ENCODE results near the gene INPP5A. TPM values are rescaled to one million over a fixed set of nuclear protein-coding genes. Genes with fewer than 3 reads are reported as not detected.

INPP5A gene
- total RNA-seq, 1 experiment from 2014 or later = 12.3 TPM

GRCh38 chr10:132829403-132829802 lies 291.8 kb downstream of the INPP5A start:
- H3K9me2 ChIP-seq (ENCODE audit: insufficient read depth) = no peaks in the 10 kb centered on the region
- H3K36me3 ChIP-seq (ENCODE audit: control insufficient read depth in 1 of 2, insufficient read depth in 2 of 2, low read length in 2 of 2) = no peaks in the 10 kb centered on the region
- H4K20me1 ChIP-seq (ENCODE audit: insufficient read depth) = no peaks in the 10 kb centered on the region
- peaks cover 13% of the 10 kb centered on the region for H3K27me3 ChIP-seq (ENCODE audit: insufficient read depth, low read length)
- H3K27ac ChIP-seq (ENCODE audit: low read depth, low read length) = no peak overlapping the region
- ChIA-PET RAD21 (ENCODE audit: low non-redundant PET in 1 of 2, low total read pairs in 2 of 2, uncharacterized antibody in 2 of 2, unreplicated experiment in 2 of 2) (no interaction called here), CTCF (no interaction called here), POLR2A (no interaction called here)
- intact Hi-C loops (cut with micrococcal nuclease) = no loop called here
- no TSS peak for BruUV-seq (replicated peaks)
- no peak overlapping the region for H3K4me3 ChIP-seq (replicated peaks in 1 of 2; ENCODE audit: low read depth in 1 of 2, low read length in 2 of 2)
- H3K79me2 ChIP-seq (ENCODE audit: insufficient read depth, low read length) = no peaks in the 10 kb centered on the region
- H3K9ac ChIP-seq (ENCODE audit: low read length) = no peak overlapping the region
- no peaks in the 10 kb centered on the region for H3K9me3 ChIP-seq (ENCODE audit: control insufficient read depth in 1 of 2, insufficient read depth in 1 of 2, low read depth in 1 of 2, low read length in 2 of 2)
- TF ChIP-seq JUND (IDR thresholded peaks at IDR 0.05) = no peak
- no peak for TF ChIP-seq FOSL1 (IDR thresholded peaks at IDR 0.05; ENCODE audit: low read depth)
- no peak for TF ChIP-seq SIN3A (IDR thresholded peaks at IDR 0.05; ENCODE audit: low read depth)
- no peak for TF ChIP-seq TCF7L2 (IDR thresholded peaks at IDR 0.05; ENCODE audit: borderline replicate concordance, extremely low read depth, insufficient read depth, insufficient read length)
- TF ChIP-seq, protein P1, sequence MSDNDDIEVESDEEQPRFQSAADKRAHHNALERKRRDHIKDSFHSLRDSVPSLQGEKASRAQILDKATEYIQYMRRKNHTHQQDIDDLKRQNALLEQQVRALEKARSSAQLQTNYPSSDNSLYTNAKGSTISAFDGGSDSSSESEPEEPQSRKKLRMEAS (IDR thresholded peaks at IDR 0.05) = no peak
- TF ChIP-seq CEBPB (IDR thresholded peaks at IDR 0.05; ENCODE audit: low read depth) = no peak
- TF ChIP-seq POLR2A (IDR thresholded peaks at IDR 0.05; ENCODE audit: borderline replicate concordance, extremely low read depth, insufficient read depth, insufficient read length) = no peak
- TF ChIP-seq POLR2AphosphoS5 (IDR thresholded peaks at IDR 0.05; ENCODE audit: low read depth, low read length) = no peak
- TF ChIP-seq EZH2phosphoT487 (IDR thresholded peaks at IDR 0.05; ENCODE audit: borderline replicate concordance) = no peak
- no peak for TF ChIP-seq CBX3 (IDR thresholded peaks at IDR 0.05; ENCODE audit: low read depth)
- no peak for DNase-seq (ENCODE audit: low read depth, low spot score)
- no peak overlapping the region for H3K4me2 ChIP-seq (ENCODE audit: low read length)
- H2AFZ ChIP-seq (ENCODE audit: low read depth, low read length, poor library complexity, severe bottlenecking) = no peak overlapping the region
- no peaks in the 10 kb centered on the region for H3K4me1 ChIP-seq (ENCODE audit: control insufficient read depth in 1 of 2, insufficient read depth in 2 of 2, low read length in 2 of 2)
- no peak for ATAC-seq

GRCh38 chr10:132832186-132832969 lies 294.8 kb downstream of the INPP5A start:
- no peaks in the 10 kb centered on the region for H3K4me1 ChIP-seq (ENCODE audit: control insufficient read depth in 1 of 2, insufficient read depth in 2 of 2, low read length in 2 of 2)
- no peaks in the 10 kb centered on the region for H3K36me3 ChIP-seq (ENCODE audit: control insufficient read depth in 1 of 2, insufficient read depth in 2 of 2, low read length in 2 of 2)
- no peaks in the 10 kb centered on the region for H3K9me2 ChIP-seq (ENCODE audit: insufficient read depth)
- ChIA-PET CTCF (no interaction called here), POLR2A (no interaction called here), RAD21 (ENCODE audit: low non-redundant PET in 1 of 2, low total read pairs in 2 of 2, uncharacterized antibody in 2 of 2, unreplicated experiment in 2 of 2) (no interaction called here)
- H3K79me2 ChIP-seq (ENCODE audit: insufficient read depth, low read length) = no peaks in the 10 kb centered on the region
- no peak overlapping the region for H3K4me3 ChIP-seq (replicated peaks in 1 of 2; ENCODE audit: low read depth in 1 of 2, low read length in 2 of 2)
- H3K4me2 ChIP-seq (ENCODE audit: low read length) = no peak overlapping the region
- intact Hi-C loops (cut with micrococcal nuclease) = no loop called here
- H4K20me1 ChIP-seq (ENCODE audit: insufficient read depth) = no peaks in the 10 kb centered on the region
- H3K9ac ChIP-seq (ENCODE audit: low read length) = no peak overlapping the region
- H2AFZ ChIP-seq (ENCODE audit: low read depth, low read length, poor library complexity, severe bottlenecking) = no peak overlapping the region
- no peaks in the 10 kb centered on the region for H3K9me3 ChIP-seq (ENCODE audit: control insufficient read depth in 1 of 2, insufficient read depth in 1 of 2, low read depth in 1 of 2, low read length in 2 of 2)
- no peak overlapping the region for H3K27ac ChIP-seq (ENCODE audit: low read depth, low read length)
- H3K27me3 ChIP-seq (ENCODE audit: insufficient read depth, low read length) = peaks cover 13% of the 10 kb centered on the region
- ATAC-seq (no peak), DNase-seq (ENCODE audit: low read depth, low spot score) (no peak)
- no peak for TF ChIP-seq RAD21 (IDR thresholded peaks at IDR 0.05; ENCODE audit: low read depth)
- TF ChIP-seq EZH2phosphoT487 (IDR thresholded peaks at IDR 0.05; ENCODE audit: borderline replicate concordance) = no peak
- TF ChIP-seq EGR1 (IDR thresholded peaks at IDR 0.05; ENCODE audit: low read depth) = no peak
- no peak for TF ChIP-seq FOSL1 (IDR thresholded peaks at IDR 0.05; ENCODE audit: low read depth)
- no peak for TF ChIP-seq POLR2A (IDR thresholded peaks at IDR 0.05; ENCODE audit: borderline replicate concordance, extremely low read depth, insufficient read depth, insufficient read length)
- no peak for TF ChIP-seq EZH2 (IDR thresholded peaks at IDR 0.05)
- TF ChIP-seq CTCF (IDR thresholded peaks at IDR 0.05 in 2 of 3, conservative IDR thresholded peaks at IDR 0.05 in 1 of 3; ENCODE audit: borderline replicate concordance in 1 of 3, insufficient read depth in 1 of 3, low read depth in 2 of 3, low read length in 2 of 3) = no peak
- TF ChIP-seq, protein P2, sequence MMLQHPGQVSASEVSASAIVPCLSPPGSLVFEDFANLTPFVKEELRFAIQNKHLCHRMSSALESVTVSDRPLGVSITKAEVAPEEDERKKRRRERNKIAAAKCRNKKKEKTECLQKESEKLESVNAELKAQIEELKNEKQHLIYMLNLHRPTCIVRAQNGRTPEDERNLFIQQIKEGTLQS (IDR thresholded peaks at IDR 0.05) = no peak
- BruUV-seq (replicated peaks) = no TSS peak
